HG03159 (cell line): ENCODE measurements around the gene CERCAM.
"Not testable (repeated sequence)": the region's sequence is repeated elsewhere in the genome, so short reads cannot be mapped to it uniquely, and the experiment has no call there.

ENCODE experiments used
- ATAC-seq: cut with Tn5 transposase; IDR thresholded peaks from one replicate; pipeline ENCODE4 v1.9.1; 2021; ENCODE audit warnings: mild to moderate bottlenecking, moderate library complexity; ENCODE audit not compliant: unreplicated experiment

Gene CERCAM

DNA sequence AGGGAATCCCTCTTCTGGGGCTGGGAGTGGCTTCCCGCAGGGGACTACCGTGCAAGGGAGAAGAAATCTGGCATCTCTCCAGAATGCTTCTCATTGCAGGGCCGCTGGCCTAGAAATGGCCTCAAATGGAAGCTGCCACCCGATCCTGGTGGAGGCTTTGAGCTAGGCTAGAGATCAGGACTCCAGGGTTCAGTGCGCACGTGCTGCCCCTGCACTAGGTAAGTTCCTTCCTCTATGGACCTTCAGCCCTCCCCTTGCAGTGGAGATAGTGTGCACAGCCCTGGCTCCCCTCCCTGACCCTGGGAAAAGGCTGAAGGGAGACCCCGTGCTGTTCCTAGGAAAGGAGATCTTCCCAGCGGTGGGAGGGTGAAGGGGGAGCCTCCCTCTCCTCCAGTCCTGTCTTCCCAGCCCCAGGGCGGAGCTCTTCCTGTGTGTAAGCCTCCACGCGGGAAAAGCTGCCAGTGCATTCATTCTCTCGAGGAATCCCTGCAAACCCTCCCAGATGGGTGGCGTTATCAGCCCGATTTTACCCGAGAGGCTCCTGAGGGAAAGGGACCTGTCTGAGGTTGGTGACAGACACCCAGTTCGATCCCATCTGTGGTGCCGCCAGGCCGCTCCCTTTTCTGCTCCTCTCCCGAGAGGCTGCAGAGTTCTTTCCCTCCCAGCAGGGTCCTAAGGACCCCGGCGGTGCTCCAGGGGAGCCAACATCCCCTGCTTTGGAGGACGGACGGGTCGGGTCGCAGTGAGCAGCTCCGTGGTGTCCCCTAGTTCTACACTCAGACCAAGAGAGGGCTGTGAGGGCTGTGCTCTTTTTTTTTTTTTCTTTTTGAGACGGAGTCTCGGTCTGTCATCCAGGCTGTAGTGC lies 1.4 kb upstream of the CERCAM start:
- no peak for ATAC-seq

DNA sequence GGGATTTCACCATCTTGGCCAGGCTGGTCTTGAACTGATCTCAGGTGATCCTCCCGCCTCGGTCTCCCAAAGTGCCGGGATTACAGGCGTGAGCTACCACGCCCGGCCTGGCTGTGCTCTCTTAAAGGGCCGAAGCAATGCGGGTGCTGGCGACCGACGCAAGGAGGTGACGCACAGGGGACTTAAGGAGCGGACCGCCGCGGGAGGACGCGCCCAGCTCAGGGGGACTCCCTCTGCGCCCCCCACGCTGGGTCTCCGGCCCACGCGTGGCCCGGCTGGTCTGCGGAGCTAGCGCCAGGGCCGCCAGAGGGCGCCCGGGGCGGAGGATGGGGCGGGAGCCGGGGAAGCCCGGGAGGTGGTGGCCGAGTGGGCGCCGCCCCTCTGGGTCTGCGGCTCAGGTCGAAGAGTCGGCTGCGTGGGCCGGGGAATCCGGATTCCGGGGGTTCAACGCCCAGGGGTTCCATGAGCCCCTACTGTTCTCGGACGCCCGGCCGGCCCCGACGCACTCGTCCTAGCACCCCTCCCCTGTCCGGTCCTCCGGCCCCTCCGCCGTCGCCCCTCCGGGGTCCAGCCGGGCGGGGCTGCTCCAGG lies 502 bp upstream of the CERCAM start:
- ATAC-seq = peak; percentile 71

DNA sequence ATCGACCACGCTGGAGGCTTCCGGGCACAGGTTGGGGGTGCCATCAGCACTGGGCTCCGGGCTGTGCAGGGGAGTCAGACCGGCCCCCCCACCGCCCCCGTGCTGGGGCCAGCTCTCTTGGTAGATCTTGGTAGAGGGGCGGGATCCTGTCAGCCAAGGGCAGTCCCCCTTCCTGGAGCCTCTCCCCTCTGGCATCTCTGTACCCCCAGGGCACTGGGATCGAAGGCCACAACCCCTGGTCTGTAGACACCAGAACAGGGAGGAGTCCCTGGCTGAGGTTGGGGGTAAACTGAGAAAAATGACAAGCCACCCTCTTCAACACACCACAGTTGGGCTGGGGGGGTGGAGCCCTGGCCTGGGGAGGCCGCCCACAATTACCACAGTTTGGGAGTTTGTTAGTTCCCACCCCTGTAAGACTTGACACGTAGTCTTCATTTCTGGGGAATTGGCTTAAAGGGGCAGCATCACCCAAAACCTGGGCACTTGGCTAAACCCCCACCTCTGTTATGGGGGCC lies 882 bp downstream of the CERCAM start:
- ATAC-seq = no peak

GRCh38 chr9:128422022-128422782 lies 1.5 kb downstream of the CERCAM start:
- ATAC-seq = not testable (repeated sequence)

- ATAC-seq = no peak
Measured at GRCh38 chr9:128422783-128423150, 2.1 kb downstream of the CERCAM start.

GRCh38 chr9:128423356-128423755 lies 2.7 kb downstream of the CERCAM start:
- not testable (repeated sequence) for ATAC-seq

GRCh38 chr9:128424268-128424780 lies 3.7 kb downstream of the CERCAM start:
- no peak for ATAC-seq

DNA sequence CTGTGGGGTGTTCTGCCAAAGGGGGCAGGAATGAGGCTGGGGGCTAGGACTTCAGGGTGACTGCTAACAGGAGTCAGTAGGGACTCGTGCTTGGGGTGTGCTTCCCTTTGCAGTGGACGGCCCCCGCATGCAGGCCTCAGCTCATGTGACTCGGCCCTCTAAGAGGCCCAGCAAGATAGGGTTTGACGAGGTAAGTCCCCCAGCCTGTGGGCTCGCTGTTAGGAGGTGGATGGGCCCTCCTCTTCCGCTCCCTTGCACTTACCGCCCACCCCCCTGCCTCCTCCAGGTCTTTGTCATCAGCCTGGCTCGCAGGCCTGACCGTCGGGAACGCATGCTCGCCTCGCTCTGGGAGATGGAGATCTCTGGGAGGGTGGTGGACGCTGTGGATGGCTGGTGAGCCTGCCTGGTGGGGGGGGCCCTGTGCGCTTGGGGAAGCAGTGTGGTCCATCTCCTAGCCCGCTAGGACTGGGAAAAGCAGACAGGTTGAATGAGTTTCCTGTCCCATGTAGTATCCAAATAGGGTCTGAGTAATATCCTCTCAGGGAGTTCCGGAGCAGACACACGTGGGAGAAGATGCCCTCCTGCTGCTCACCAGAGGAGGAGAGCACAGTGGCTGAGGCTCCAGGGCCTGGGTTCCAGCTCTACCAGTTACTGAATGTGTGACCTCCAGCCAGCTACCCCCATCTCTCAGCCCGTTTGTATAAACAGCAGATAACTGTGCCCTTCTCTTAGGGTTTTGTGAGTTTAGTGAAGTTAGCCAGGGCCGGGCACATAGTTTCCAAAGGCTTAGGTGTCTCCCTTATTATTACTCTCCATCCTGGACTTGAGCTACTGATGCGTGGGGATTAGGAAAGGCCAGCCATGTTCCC lies 8.2 kb downstream of the CERCAM start:
- ATAC-seq = no peak

GRCh38 chr9:128429513-128430086 lies 8.9 kb downstream of the CERCAM start:
- no peak for ATAC-seq

GRCh38 chr9:128431207-128431606 lies 10.6 kb downstream of the CERCAM start:
- ATAC-seq = no peak

- ATAC-seq = no peak
Measured at GRCh38 chr9:128434340-128434739, 13.7 kb downstream of the CERCAM start.

- ATAC-seq = no peak
Measured at GRCh38 chr9:128435611-128436010, 15.0 kb downstream of the CERCAM start.

DNA sequence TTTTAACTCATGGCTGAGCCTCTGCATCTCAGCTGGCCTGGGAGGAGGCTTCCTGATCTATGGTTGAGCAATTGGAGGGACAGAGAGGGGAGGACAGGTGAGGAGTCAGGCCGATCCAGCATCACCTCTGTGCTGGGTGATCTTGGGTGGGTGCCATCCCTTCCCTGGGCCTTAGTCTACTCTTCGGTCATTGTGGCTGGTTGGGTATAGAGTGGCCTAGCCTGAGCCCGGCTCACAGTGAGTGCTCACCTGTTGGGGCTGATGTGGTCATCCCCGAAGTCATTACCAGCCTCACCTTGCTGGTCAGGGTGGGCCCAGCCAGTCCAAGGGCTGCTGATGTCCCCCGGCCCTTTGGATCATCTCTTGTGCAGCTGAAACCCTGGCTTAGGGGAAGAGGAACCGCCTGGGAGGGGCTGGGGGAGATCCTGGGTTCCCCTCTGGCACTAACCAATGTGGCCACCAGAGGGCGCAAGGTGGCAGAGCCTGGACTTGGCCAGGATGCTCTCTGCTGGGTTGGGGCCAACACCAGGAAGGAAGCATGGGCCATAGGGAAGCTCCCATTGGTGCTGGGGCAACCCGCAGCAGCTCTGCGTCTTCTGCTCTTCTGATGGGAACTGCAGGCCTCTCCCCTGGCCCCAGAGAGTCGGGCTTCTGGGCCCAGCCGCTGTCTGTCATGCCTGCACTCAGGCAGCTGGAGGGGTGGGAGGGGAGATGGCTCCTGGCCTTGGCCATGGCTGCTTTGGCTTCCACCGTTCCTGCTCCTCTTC lies 17.9 kb downstream of the CERCAM start:
- no peak for ATAC-seq

GRCh38 chr9:128439273-128439672 lies 18.6 kb downstream of the CERCAM start:
- no peak for ATAC-seq

- ATAC-seq = no peak
Measured at GRCh38 chr9:128442150-128442549, 21.5 kb downstream of the CERCAM start.

- not testable (repeated sequence) for ATAC-seq
Measured at GRCh38 chr9:128446505-128446904, 25.8 kb downstream of the CERCAM start.

DNA sequence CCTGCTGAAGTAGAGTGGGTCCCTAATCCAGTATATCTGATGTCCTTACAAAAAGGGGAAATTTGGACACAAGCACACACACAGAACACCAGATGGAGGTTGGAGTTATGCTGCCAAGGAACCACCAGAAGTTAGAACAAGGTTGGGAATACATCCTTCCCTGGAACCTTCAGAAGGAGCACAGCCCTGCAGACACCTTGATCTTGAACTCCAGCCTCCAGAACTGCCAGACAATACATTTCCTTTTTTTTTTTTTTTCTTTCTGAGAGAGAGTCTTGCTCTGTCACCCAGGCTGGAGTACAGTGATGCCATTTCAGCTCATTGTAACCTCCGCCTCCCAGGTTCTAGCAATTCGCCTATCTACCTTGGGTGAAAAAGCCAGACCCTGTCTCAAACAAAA lies 28.1 kb downstream of the CERCAM start:
- ATAC-seq = no peak

GRCh38 chr9:128454991-128455390 lies 34.3 kb downstream of the CERCAM start:
- ATAC-seq = no peak
